Activated B cell treated with CpG ODN at 0.5 μM for 24 hours (primary cell): ENCODE measurements around the gene ZC3H13. TPM values are rescaled to one million over a fixed set of nuclear protein-coding genes. Genes with fewer than 3 reads are reported as not detected.

ENCODE experiments used
- ATAC-seq: fragments of 200-7000 bp; cut with Tn5 transposase; one replicate; pipeline ENCODE4 v1.10.0; 2021; ENCODE audit warnings: low read depth, mild to moderate bottlenecking, moderate library complexity
- CTCF ChIA-PET: fragments of 350-600 bp; sonication (Branson Sonifier 250); formaldehyde crosslinking; loops from one replicate; lab custom pipeline; 2021; ENCODE audit warnings: antibody characterized with exemption; lab: Charles Lee
- POLR2A ChIA-PET: fragments of 350-600 bp; sonication (Branson Sonifier 250); formaldehyde crosslinking; loops from one replicate; lab custom pipeline; 2021; ENCODE audit warnings: antibody characterized with exemption; lab: Charles Lee
- DNase-seq: peaks from one replicate; pipeline ENCODE4 v3.0.0; 2022
- H3K27ac Mint-ChIP-seq: one replicate; pipeline ENCODE4 v1.8.0; 2020; ENCODE audit warnings: mixed read lengths
- H3K27me3 Mint-ChIP-seq: one replicate; pipeline ENCODE4 v1.8.0; 2021; ENCODE audit warnings: mixed read lengths
- H3K36me3 Mint-ChIP-seq: one replicate; pipeline ENCODE4 v1.8.0; 2021; ENCODE audit warnings: low read depth, mixed read lengths
- H3K4me1 Mint-ChIP-seq: one replicate; pipeline ENCODE4 v1.8.0; 2021; ENCODE audit warnings: mixed read lengths
- H3K4me3 Mint-ChIP-seq: one replicate; pipeline ENCODE4 v1.8.0; 2020; ENCODE audit warnings: mild to moderate bottlenecking, mixed read lengths
- H3K9me3 Mint-ChIP-seq: one replicate; pipeline ENCODE4 v1.8.0; 2020; ENCODE audit warnings: mixed read lengths
- intact Hi-C: fragments of 100-400 bp; cut with micrococcal nuclease; formaldehyde crosslinking; loops from one replicate; pipeline ENCODE4 v1.15.1; 2024
- total RNA-seq: library from RNA; stranded (reverse); gene quantifications from 2 replicates; pipeline ENCODE4 v1.2.3, GENCODE V29; 2022
- TF ChIP-seq, protein P1 (sequence below): fragments of 200-600 bp; IDR thresholded peaks from one replicate; pipeline ENCODE4 v1.8.0; 2022; ENCODE audit warnings: antibody characterized with exemption, mild to moderate bottlenecking

The ZC3H13 gene
- total RNA-seq, 1 donor from 2014 or later, result 48.7 TPM

DNA sequence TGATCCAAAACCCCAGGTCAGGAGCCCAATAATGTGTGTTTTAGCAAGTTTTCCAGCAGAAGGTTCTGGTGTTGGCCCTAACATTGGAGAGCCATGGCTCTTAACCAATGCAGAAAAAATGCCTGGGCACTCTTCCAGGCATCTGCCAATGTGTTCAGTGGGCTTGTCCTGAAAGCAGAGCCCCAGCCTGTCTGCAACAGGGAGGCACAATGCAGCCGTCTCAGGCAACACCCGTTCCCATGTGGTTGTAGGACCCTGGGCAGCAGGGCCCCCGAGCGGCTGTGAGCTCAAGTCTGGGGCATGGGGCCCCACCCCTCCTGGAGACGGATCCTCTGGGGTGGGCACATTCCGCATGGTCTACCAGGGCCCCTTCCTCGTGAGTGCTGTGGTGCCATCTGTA is 142.9 kb downstream of the ZC3H13 start:
- H3K36me3 Mint-ChIP-seq, result no peaks in the 10 kb centered on the region
- POLR2A ChIA-PET, result no interaction called here
- H3K4me1 Mint-ChIP-seq, result no peaks in the 10 kb centered on the region
- TF ChIP-seq, protein P1, sequence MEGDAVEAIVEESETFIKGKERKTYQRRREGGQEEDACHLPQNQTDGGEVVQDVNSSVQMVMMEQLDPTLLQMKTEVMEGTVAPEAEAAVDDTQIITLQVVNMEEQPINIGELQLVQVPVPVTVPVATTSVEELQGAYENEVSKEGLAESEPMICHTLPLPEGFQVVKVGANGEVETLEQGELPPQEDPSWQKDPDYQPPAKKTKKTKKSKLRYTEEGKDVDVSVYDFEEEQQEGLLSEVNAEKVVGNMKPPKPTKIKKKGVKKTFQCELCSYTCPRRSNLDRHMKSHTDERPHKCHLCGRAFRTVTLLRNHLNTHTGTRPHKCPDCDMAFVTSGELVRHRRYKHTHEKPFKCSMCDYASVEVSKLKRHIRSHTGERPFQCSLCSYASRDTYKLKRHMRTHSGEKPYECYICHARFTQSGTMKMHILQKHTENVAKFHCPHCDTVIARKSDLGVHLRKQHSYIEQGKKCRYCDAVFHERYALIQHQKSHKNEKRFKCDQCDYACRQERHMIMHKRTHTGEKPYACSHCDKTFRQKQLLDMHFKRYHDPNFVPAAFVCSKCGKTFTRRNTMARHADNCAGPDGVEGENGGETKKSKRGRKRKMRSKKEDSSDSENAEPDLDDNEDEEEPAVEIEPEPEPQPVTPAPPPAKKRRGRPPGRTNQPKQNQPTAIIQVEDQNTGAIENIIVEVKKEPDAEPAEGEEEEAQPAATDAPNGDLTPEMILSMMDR, result no peak
- no peaks in the 10 kb centered on the region for H3K27me3 Mint-ChIP-seq
- H3K27ac Mint-ChIP-seq, result no peak overlapping the region
- H3K4me3 Mint-ChIP-seq, result no peak overlapping the region
- no peak for ATAC-seq
- no peaks in the 10 kb centered on the region for H3K9me3 Mint-ChIP-seq
- intact Hi-C loops, result no loop called here
- CTCF ChIA-PET, result no interaction called here
- no peak for DNase-seq

DNA sequence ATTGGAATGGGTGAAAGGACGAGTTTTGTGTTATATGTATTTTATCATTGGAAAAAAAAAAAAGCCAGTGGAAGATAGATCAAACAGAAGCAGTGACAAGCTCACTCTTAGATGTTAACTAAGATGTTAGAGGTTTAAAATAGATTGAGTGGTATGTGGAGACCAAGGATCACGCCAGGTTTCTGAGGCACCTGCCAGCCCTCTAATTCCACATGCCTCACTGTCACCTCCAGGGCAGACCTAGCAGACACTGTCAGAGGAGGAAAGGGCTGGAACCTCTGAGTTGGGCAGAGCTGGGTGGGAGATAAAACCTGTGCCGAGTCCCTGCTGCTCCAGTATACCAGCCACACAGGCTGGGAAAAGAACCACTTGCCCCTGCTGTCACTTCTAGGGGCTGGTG is 143.5 kb downstream of the ZC3H13 start:
- intact Hi-C loops, result no loop called here
- TF ChIP-seq, protein P1, result no peak
- no peaks in the 10 kb centered on the region for H3K9me3 Mint-ChIP-seq
- no peaks in the 10 kb centered on the region for H3K36me3 Mint-ChIP-seq
- H3K27ac Mint-ChIP-seq, result no peak overlapping the region
- ChIA-PET CTCF (no interaction called here), POLR2A (no interaction called here)
- H3K4me3 Mint-ChIP-seq, result no peak overlapping the region
- no peaks in the 10 kb centered on the region for H3K4me1 Mint-ChIP-seq
- ATAC-seq (no peak), DNase-seq (no peak)
- H3K27me3 Mint-ChIP-seq, result no peaks in the 10 kb centered on the region

DNA sequence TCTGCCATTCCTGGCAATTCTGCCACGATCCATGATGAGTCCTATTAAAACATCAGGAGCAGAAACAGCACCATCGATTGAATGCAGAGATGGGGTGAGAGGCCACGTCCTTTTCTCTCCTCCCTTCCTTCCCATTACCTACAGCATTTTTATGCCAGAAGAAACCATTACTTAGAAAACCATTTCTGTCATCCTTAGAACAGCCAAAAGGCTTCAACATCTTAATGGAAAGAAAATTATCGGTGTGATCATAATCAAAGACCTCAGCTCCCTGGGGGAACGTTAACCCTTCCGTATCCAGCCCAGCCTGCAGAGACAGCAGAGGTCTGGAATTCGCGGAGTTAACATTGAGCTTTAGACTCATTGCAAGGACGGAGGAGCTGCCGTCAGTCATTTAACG is 145.0 kb downstream of the ZC3H13 start:
- H3K4me1 Mint-ChIP-seq, result no peaks in the 10 kb centered on the region
- H3K9me3 Mint-ChIP-seq, result no peaks in the 10 kb centered on the region
- H3K27me3 Mint-ChIP-seq, result no peaks in the 10 kb centered on the region
- H3K4me3 Mint-ChIP-seq, result no peak overlapping the region
- H3K36me3 Mint-ChIP-seq, result no peaks in the 10 kb centered on the region
- ATAC-seq, result no peak
- CTCF ChIA-PET, result no interaction called here
- no peak for DNase-seq
- H3K27ac Mint-ChIP-seq, result no peak overlapping the region
- POLR2A ChIA-PET, result no interaction called here
- intact Hi-C loops, result no loop called here
- TF ChIP-seq, protein P1, result no peak

Other genes with a start within 250 kb of the ZC3H13 start
- not detected in 2 replicates for gene SIAH3, start 201.0 kb downstream of the ZC3H13 start, total RNA-seq
- gene CPB2, start 52.3 kb upstream of the ZC3H13 start, total RNA-seq, result not detected in 2 replicates
- 948 and 977 TPM in 2 replicates for gene LCP1, start 129.4 kb upstream of the ZC3H13 start, total RNA-seq
- gene LRRC63, start 159.2 kb upstream of the ZC3H13 start, total RNA-seq, result 0.10 TPM in 1 of 2 replicates, not detected in the other